Tibial artery (tissue), 4 donors: Measurements from ENCODE around the gene OR7C2.
"Not testable (repeated sequence)": the region's sequence is repeated elsewhere in the genome, so short reads cannot be mapped to it uniquely, and the experiment has no call there.

Experiments used
- DNase-seq, 2 donors: peaks; one replicate each; pipeline ENCODE4 v3.0.0-alpha.2; 2019
- H3K27ac ChIP-seq, 2 donors: fragments of 200-600 bp; sonication (generic) in 1 of 2; 1 replicate in 1 of 2; 2 replicates in 1 of 2; pipeline ENCODE4 v1.5.1; 2018 to 2019; ENCODE audit warnings: mild to moderate bottlenecking in 1 of 2
- H3K27me3 ChIP-seq, 2 donors: fragments of 200-600 bp; sonication (generic) in 1 of 2; one replicate each; pipeline versions ENCODE4 v1.5.1 to v1.6.0; 2016 to 2019
- H3K36me3 ChIP-seq, 3 donors: fragments of 200-600 bp; sonication (generic) in 2 of 3; one replicate each; pipeline ENCODE4 v1.5.1; 2016 to 2019; ENCODE audit warnings: mild to moderate bottlenecking in 2 of 3
- H3K4me1 ChIP-seq, 4 donors: fragments of 200-600 bp; sonication (generic) in 2 of 4; 1 replicate in 3 of 4; 2 replicates in 1 of 4; pipeline ENCODE4 v1.5.1; 2016 to 2019
- H3K4me3 ChIP-seq, 2 donors: fragments of 200-600 bp; sonication (generic) in 1 of 2; 1 replicate in 1 of 2; 2 replicates in 1 of 2; pipeline ENCODE4 v1.5.1; 2018 to 2019; ENCODE audit warnings: mild to moderate bottlenecking in 2 of 2
- H3K9me3 ChIP-seq, 3 donors: fragments of 200-600 bp; sonication (generic) in 1 of 3; one replicate each; pipeline ENCODE4 v1.5.1; 2016 to 2019
- CTCF ChIP-seq, 2 experiments: fragments of 200-600 bp in 1 of 2; fragments of 450-650 bp in 1 of 2; IDR thresholded peaks; one replicate each; pipeline ENCODE4 v1.5.1; 2017 to 2019; ENCODE audit warnings: antibody characterized with exemption in 2 of 2, mild to moderate bottlenecking in 1 of 2, moderate library complexity in 1 of 2
- intact Hi-C: fragments of 100-400 bp; cut with DNase I; formaldehyde crosslinking; loops from one replicate; pipeline ENCODE4 v1.15.0; 2023; ENCODE audit warnings: low total_unique reads

Gene OR7C2

DNA sequence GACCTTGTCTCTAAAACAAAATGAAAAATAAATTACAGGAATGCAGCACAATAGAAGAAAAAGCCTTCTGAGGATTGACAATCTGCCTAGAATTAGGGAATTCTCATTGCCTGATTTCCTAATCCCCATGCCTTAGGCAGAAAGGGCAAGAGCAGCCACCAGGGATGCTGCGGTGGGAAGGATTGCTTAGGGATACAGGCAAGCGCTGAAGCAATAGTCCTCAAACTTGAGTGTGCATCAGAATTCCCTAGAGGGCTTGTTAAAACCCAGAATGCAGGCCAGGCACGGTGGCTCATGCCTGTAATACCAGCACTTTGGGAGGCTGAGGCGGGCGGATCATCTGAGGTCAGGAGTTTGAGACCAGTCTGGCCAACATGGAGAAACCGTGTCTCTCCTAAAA, 1.0 kb upstream of the OR7C2 start:
- no peaks in the 10 kb centered on the region for H3K27me3 ChIP-seq
- TF ChIP-seq CTCF (IDR thresholded peaks at IDR 0.05), result no peak
- no peak for DNase-seq
- H3K4me1 ChIP-seq, result no peaks in the 10 kb centered on the region
- H3K4me3 ChIP-seq, result no peak overlapping the region
- H3K27ac ChIP-seq, result no peak overlapping the region
- no peaks in the 10 kb centered on the region for H3K9me3 ChIP-seq
- intact Hi-C loops, result no loop called here
- H3K36me3 ChIP-seq, result no peaks in the 10 kb centered on the region

GRCh38 chr19:14943601-14944000, 2.3 kb downstream of the OR7C2 start:
- intact Hi-C loops, result no loop called here
- H3K36me3 ChIP-seq, result no peaks in the 10 kb centered on the region
- H3K27ac ChIP-seq, result no peak overlapping the region
- TF ChIP-seq CTCF (IDR thresholded peaks at IDR 0.05), result no peak
- H3K9me3 ChIP-seq, result no peaks in the 10 kb centered on the region
- no peaks in the 10 kb centered on the region for H3K27me3 ChIP-seq
- no peak overlapping the region for H3K4me3 ChIP-seq
- DNase-seq, result no peak
- no peaks in the 10 kb centered on the region for H3K4me1 ChIP-seq

DNA sequence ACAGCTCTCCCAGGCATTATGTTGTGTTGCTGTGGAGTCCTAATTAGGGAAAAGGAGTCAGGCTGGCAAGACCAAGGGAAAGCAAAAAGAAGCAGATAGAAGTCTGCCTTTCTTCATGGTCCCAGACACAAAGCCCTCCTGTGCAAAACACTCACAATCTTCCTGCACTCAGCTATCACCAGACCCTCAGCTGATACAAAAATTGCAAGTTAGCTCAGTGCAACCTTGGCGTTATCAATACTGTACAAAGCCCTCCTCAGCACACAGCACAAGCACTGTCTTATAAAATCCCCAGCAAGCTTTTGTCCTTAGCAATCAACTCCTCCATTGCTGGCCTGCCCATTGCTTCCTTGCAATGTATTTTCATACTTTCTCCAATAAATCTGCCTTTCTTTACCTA, 3.2 kb downstream of the OR7C2 start:
- no peak for TF ChIP-seq CTCF (IDR thresholded peaks at IDR 0.05)
- no peak for DNase-seq
- H3K36me3 ChIP-seq, result no peaks in the 10 kb centered on the region
- intact Hi-C loops, result no loop called here
- no peaks in the 10 kb centered on the region for H3K4me1 ChIP-seq
- no peak overlapping the region for H3K27ac ChIP-seq
- no peaks in the 10 kb centered on the region for H3K9me3 ChIP-seq
- no peaks in the 10 kb centered on the region for H3K27me3 ChIP-seq
- no peak overlapping the region for H3K4me3 ChIP-seq

DNA sequence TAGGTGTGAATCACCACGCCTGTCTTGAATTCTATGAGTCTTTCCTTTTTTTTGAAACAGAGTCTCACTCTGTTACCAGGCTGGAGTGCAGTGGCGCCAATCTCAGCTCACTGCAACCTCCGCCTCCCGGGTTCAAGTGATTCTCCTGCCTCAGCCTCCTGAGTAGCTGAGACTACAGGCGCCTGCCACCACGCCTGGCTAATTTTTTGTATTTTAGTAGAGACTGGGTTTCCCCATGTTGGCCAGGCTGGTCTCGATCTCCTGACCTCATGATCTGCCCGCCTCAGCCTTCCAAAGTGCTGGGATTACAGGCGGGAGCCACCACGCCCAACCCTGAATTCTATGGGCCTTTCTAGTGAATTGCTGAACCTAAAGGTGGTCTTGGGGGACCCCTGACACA, 8.1 kb downstream of the OR7C2 start:
- H3K36me3 ChIP-seq, H3K4me3 ChIP-seq, DNase-seq, H3K27ac ChIP-seq, H3K9me3 ChIP-seq, H3K4me1 ChIP-seq, intact Hi-C loops: not testable (repeated sequence)
- H3K27me3 ChIP-seq, result peaks cover 0 to 13% of the 10 kb centered on the region in 2 donors

DNA sequence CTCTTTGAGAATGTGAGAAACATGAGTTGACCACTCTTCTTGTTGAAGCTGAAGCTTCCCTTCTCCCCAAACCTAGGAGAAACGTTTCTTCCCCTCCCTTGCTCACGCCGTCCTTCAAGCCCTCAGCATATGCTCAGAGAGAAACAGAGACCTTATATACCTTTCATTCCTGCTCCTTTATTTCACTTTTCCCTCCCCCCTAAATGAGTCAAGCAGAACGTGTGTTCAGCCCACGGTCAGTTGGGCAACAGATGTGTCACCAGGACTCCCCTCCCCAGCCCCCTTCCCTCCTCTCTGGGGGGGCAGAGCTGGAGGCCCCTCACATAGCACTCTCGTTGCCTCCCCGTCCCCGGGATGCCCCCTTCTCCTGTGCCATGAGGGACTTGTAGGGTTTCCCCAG, 8.6 kb downstream of the OR7C2 start:
- Histone ChIP-seq H3K9me3 (no peaks in the 10 kb centered on the region), H3K4me1 (no peaks in the 10 kb centered on the region), H3K27ac (no peak overlapping the region), H3K36me3 (no peaks in the 10 kb centered on the region), H3K4me3 (no peak overlapping the region), H3K27me3 (peaks cover 0 to 15% of the 10 kb centered on the region in 2 donors)
- DNase-seq, result no peak
- no peak for TF ChIP-seq CTCF (IDR thresholded peaks at IDR 0.05)
- intact Hi-C loops, result no loop called here

DNA sequence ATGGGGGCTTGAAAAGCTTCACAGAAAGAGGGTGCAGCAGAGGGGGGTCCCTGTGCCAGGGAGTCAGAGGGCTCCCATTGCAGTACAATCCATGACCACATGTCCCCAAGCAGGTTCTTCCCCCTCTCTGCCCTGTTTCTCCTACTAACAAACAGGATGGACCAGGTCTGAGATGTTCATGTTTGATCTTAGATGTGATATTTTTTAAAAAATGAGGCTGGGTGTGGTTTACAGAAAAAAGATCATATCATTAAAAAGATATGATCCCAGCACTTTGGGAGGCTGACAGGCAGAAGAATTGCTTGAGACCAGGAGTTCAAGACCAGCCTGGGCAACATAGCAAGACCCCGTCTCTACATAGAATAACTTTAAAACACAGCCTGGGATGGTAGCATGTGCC, 9.1 kb downstream of the OR7C2 start:
- H3K27me3 ChIP-seq, result peaks cover 0 to 15% of the 10 kb centered on the region in 2 donors
- H3K27ac ChIP-seq, result no peak overlapping the region
- no peak overlapping the region for H3K4me3 ChIP-seq
- no peaks in the 10 kb centered on the region for H3K4me1 ChIP-seq
- DNase-seq, result no peak
- no peak for TF ChIP-seq CTCF (IDR thresholded peaks at IDR 0.05)
- H3K36me3 ChIP-seq, result no peaks in the 10 kb centered on the region
- intact Hi-C loops, result no loop called here
- H3K9me3 ChIP-seq, result no peaks in the 10 kb centered on the region
